SK-MEL-5 (cell line): ENCODE measurements around the gene ZSCAN1. TPM values are rescaled to one million over a fixed set of nuclear protein-coding genes. Genes with fewer than 3 reads are reported as not detected.

Source experiments
- DNase-seq: peaks from one replicate; pipeline ENCODE4 v3.0.0-alpha.2; 2016; ENCODE audit warnings: low read depth, low spot score
- in situ Hi-C: cut with HindIII; loops from 2 replicates; pipeline ENCODE4 v1.10.0; 2016; ENCODE audit warnings: low sequenced_read_pairs, high pct_unique_total_duplicates, low pct_unique_long_range_greater_than_20kb
- total RNA-seq: library from RNA; depleted of rRNA; stranded (reverse); fragments of >200 nt; shearing (Covaris generic); gene quantifications from 2 replicates; pipeline ENCODE4 v1.2.3, GENCODE V29; 2014; rRNA removed

Gene ZSCAN1
- total RNA-seq, 1 experiment from 2014 or later: not detected

- no peak for DNase-seq
- in situ Hi-C loops: no loop called here
These were observed 63.1 kb downstream of the ZSCAN1 start for GRCh38 chr19:58096884-58097283.

GRCh38 chr19:58097349-58097748 is 63.5 kb downstream of the ZSCAN1 start:
- DNase-seq: no peak
- in situ Hi-C loops: no loop called here

GRCh38 chr19:58097781-58098681 is 64.2 kb downstream of the ZSCAN1 start, which contains the start of gene ZSCAN18:
TSS of gene ZSCAN18 (minus strand) at chr19:58098231. CDS start at chr19:58090267, 7,964 bp downstream.
- peak; percentile 76 for DNase-seq
- in situ Hi-C loops: no loop called here

- no peak for DNase-seq
- in situ Hi-C loops: no loop called here
These were observed 64.8 kb downstream of the ZSCAN1 start for GRCh38 chr19:58098682-58098998.

Other genes with a start within 250 kb of the ZSCAN1 start
- 4.5 and 4.9 TPM in 2 replicates for gene ZNF552, start 219.1 kb upstream of the ZSCAN1 start, total RNA-seq
- 19.0 and 21.2 TPM in 2 replicates for gene ZNF587B, start 203.7 kb upstream of the ZSCAN1 start, total RNA-seq
- 10.2 and 13.2 TPM in 2 replicates for gene ZNF587, start 184.2 kb upstream of the ZSCAN1 start, total RNA-seq
- 0.48 and 1.6 TPM in 2 replicates for gene ZNF814, start 145.0 kb upstream of the ZSCAN1 start, total RNA-seq
- 7.7 and 8.1 TPM in 2 replicates for gene ZNF417, start 117.4 kb upstream of the ZSCAN1 start, total RNA-seq
- 0.45 and 3.5 TPM in 2 replicates for gene ZNF418, start 98.6 kb upstream of the ZSCAN1 start, total RNA-seq
- gene ZNF256, start 86.3 kb upstream of the ZSCAN1 start, total RNA-seq: 3.6 and 4.2 TPM in 2 replicates
- gene C19orf18, start 59.5 kb upstream of the ZSCAN1 start, total RNA-seq: not detected in 2 replicates
- gene ZNF606, start 31.2 kb upstream of the ZSCAN1 start, total RNA-seq: 3.7 and 5.5 TPM in 2 replicates
- 0.21 and 0.42 TPM in 2 replicates for gene ZNF135, start 25.3 kb downstream of the ZSCAN1 start, total RNA-seq
- gene ZSCAN18, start 64.2 kb downstream of the ZSCAN1 start, total RNA-seq: 2.8 and 3.6 TPM in 2 replicates
- gene ZNF329, start 116.8 kb downstream of the ZSCAN1 start, total RNA-seq: 9.3 and 10.7 TPM in 2 replicates
- 11.9 and 14.3 TPM in 2 replicates for gene ZNF274, start 149.0 kb downstream of the ZSCAN1 start, total RNA-seq
- 7.6 and 8.3 TPM in 2 replicates for gene ZNF544, start 194.9 kb downstream of the ZSCAN1 start, total RNA-seq
- gene ZNF8, start 244.9 kb downstream of the ZSCAN1 start, total RNA-seq: 2.9 and 3.6 TPM in 2 replicates